ENCODE data around the gene SLC4A1AP.

DNA sequence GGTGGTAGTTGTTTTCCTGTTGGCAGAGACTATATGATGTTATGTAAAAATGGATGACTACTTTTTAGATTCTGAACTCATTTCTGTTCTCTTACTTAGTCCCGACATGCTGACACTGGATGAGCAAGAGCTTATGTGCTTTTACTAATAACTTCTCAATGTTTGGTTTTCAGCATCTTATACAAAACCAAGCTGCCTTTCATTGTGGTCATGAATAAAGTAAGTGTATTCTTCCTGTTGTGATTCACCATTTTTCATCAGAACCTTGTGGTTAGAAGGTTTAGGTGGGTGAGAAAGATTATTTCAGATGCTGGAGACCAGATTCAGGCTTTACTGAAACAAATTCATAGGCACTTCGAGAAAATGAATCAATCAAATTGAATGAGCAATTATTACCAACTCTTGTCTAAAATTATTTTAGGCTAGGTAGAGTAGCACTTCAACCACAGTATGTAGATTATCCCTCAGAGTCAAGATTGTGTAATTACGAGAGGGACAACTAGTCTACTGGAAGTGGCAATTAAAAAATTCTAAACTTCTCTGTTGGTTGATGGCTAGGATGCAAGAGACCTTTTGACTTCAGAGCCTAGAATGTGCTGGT is 25.6 kb upstream of the SLC4A1AP start:
- no peak for TF ChIP-seq CEBPB (IDR thresholded peaks at IDR 0.05; ENCODE audit: low read depth)
- TF ChIP-seq, protein P1, sequence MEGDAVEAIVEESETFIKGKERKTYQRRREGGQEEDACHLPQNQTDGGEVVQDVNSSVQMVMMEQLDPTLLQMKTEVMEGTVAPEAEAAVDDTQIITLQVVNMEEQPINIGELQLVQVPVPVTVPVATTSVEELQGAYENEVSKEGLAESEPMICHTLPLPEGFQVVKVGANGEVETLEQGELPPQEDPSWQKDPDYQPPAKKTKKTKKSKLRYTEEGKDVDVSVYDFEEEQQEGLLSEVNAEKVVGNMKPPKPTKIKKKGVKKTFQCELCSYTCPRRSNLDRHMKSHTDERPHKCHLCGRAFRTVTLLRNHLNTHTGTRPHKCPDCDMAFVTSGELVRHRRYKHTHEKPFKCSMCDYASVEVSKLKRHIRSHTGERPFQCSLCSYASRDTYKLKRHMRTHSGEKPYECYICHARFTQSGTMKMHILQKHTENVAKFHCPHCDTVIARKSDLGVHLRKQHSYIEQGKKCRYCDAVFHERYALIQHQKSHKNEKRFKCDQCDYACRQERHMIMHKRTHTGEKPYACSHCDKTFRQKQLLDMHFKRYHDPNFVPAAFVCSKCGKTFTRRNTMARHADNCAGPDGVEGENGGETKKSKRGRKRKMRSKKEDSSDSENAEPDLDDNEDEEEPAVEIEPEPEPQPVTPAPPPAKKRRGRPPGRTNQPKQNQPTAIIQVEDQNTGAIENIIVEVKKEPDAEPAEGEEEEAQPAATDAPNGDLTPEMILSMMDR (IDR thresholded peaks at IDR 0.05 in 2 of 3, conservative IDR thresholded peaks at IDR 0.05 in 1 of 3; ENCODE audit: borderline replicate concordance in 1 of 3, insufficient read depth in 1 of 3, low read depth in 2 of 3, low read length in 2 of 3), result no peak
- TF ChIP-seq YY1 (IDR thresholded peaks at IDR 0.05; ENCODE audit: extremely low read depth, insufficient replicate concordance, low read depth, low read length), result no peak
- no peak for TF ChIP-seq EGR1 (IDR thresholded peaks at IDR 0.05; ENCODE audit: low read depth)

All from HCT116 (cell line).